GM12801 (cell line): Measurements from ENCODE around the gene TAMM41.

Source experiments
- CTCF ChIP-seq: IDR thresholded peaks from one replicate; pipeline ENCODE4 v1.5.1; 2011; ENCODE audit warnings: control low read depth; ENCODE audit not compliant: insufficient read length; ENCODE audit errors: extremely low read depth

Gene TAMM41

GRCh38 chr3:11846281-11847266 is at the start of gene TAMM41:
TAMM41 (minus strand) TSS chr3:11846885; CDS start chr3:11846636, 249 bp downstream.
- no peak for TF ChIP-seq CTCF

GRCh38 chr3:11878837-11879236 is 32.2 kb upstream of the TAMM41 start:
- no peak for TF ChIP-seq CTCF

GRCh38 chr3:11853450-11853849 is 6.8 kb upstream of the TAMM41 start:
- TF ChIP-seq CTCF = no peak

- TF ChIP-seq CTCF = no peak
Observed at GRCh38 chr3:11850003-11850402, 3.3 kb upstream of the TAMM41 start.

GRCh38 chr3:11847607-11848006 is 922 bp upstream of the TAMM41 start:
- TF ChIP-seq CTCF = no peak

- TF ChIP-seq CTCF = no peak
Observed at GRCh38 chr3:11845651-11846050, 1.0 kb downstream of the TAMM41 start.

- no peak for TF ChIP-seq CTCF
Observed at GRCh38 chr3:11844891-11845290, 1.8 kb downstream of the TAMM41 start.
